Natural killer cell treated with Interleukin-12 subunit alpha and Interleukin-12 subunit beta and Interleukin-15 and Interleukin-18, amount 100 ng/mL, for 72 hours (primary cell): ENCODE results near the gene CACNA1D. TPM values are rescaled to one million over a fixed set of nuclear protein-coding genes. Genes with fewer than 3 reads are reported as not detected.

Experiments used
- total RNA-seq, 2 donors: library from RNA; stranded (reverse); gene quantifications; one replicate each; pipeline ENCODE4 v1.2.3, GENCODE V29; 2022

CACNA1D gene
- total RNA-seq, 2 donors from 2014 or later = 0.26 to 1.2 TPM

Other genes starting within 250 kb of the CACNA1D start
- 100 to 1,000 TPM; 171 to 339 TPM for gene TKT, start 238.6 kb upstream of the CACNA1D start, total RNA-seq
- 10 to 100 TPM; 28.3 to 31.1 TPM for gene DCP1A, start 147.1 kb upstream of the CACNA1D start, total RNA-seq